SK-N-SH treated with all-trans-retinoic acid at 6 μM for 48 hours (cell line): ENCODE data around the gene DAB1.

Experiments
- ATAC-seq: fragments of 200-7000 bp; cut with Tn5 transposase; 3 replicates; pipeline ENCODE4 v1.9.1; 2020; ENCODE audit warnings: mild to moderate bottlenecking, moderate library complexity
- ARNTL ChIP-seq: fragments of 450-650 bp; formaldehyde crosslinking; IDR thresholded peaks from 2 replicates; pipeline ENCODE4 v1.5.0; 2020; ENCODE audit warnings: low read depth, mild to moderate bottlenecking, moderate library complexity, borderline replicate concordance
- BACH2 ChIP-seq: fragments of 250-450 bp; sonication (Bioruptor Pico); IDR thresholded peaks from 2 replicates; pipeline ENCODE4 v1.9.0; 2021; ENCODE audit warnings: mild to moderate bottlenecking, borderline replicate concordance
- CREB5 ChIP-seq: fragments of 250-450 bp; sonication (Bioruptor Pico); IDR thresholded peaks from 2 replicates; pipeline ENCODE4 v1.5.1; 2020; ENCODE audit warnings: low read depth, mild to moderate bottlenecking, moderate library complexity
- CSDC2 ChIP-seq: fragments of 250-450 bp; sonication (Bioruptor Pico); IDR thresholded peaks from 2 replicates; pipeline ENCODE4 v1.5.0; 2020; ENCODE audit warnings: mild to moderate bottlenecking, moderate library complexity
- ESRRG ChIP-seq: fragments of 250-450 bp; sonication (Bioruptor Pico); IDR thresholded peaks from 2 replicates; pipeline ENCODE4 v1.6.1; 2021; ENCODE audit warnings: mild to moderate bottlenecking
- ISL1 ChIP-seq: fragments of 250-450 bp; sonication (Bioruptor Pico); IDR thresholded peaks from 2 replicates; pipeline ENCODE4 v2.1.2; 2022; ENCODE audit warnings: mild to moderate bottlenecking, moderate library complexity
- OSR1 ChIP-seq: fragments of 250-450 bp; sonication (Bioruptor Pico); IDR thresholded peaks from 2 replicates; pipeline ENCODE4 v1.8.0; 2022; ENCODE audit warnings: moderate library complexity, mild to moderate bottlenecking, inconsistent platforms
- PATZ1 ChIP-seq: fragments of 250-450 bp; sonication (Bioruptor Pico); IDR thresholded peaks from 2 replicates; pipeline ENCODE4 v1.8.0; 2020; ENCODE audit warnings: mild to moderate bottlenecking, moderate library complexity, borderline replicate concordance
- POU6F1 ChIP-seq: fragments of 250-450 bp; sonication (Bioruptor Pico); IDR thresholded peaks from 2 replicates; pipeline ENCODE4 v1.8.0; 2021; ENCODE audit warnings: low read depth, mild to moderate bottlenecking, moderate library complexity, borderline replicate concordance
- PPARA ChIP-seq: fragments of 250-450 bp; sonication (Bioruptor Pico); IDR thresholded peaks from 2 replicates; pipeline ENCODE4 v1.5.0; 2020; ENCODE audit warnings: mild to moderate bottlenecking, borderline replicate concordance
- RARB ChIP-seq: fragments of 250-450 bp; sonication (Bioruptor Pico); IDR thresholded peaks from 2 replicates; pipeline ENCODE4 v1.8.0; 2021; ENCODE audit warnings: mild to moderate bottlenecking, moderate library complexity
- SNAI2 ChIP-seq: fragments of 250-450 bp; sonication (Bioruptor Pico); IDR thresholded peaks from 2 replicates; pipeline ENCODE4 v1.5.0; 2020; ENCODE audit warnings: mild to moderate bottlenecking, moderate library complexity
- TCF4 ChIP-seq: fragments of 250-450 bp; sonication (Bioruptor Pico); IDR thresholded peaks from 2 replicates; pipeline ENCODE4 v1.8.0; 2021; ENCODE audit warnings: mild to moderate bottlenecking, moderate library complexity, borderline replicate concordance
- TOX ChIP-seq: fragments of 250-450 bp; sonication (Bioruptor Pico); IDR thresholded peaks from 2 replicates; pipeline ENCODE4 v1.8.0; 2021; ENCODE audit warnings: mild to moderate bottlenecking, moderate library complexity, borderline replicate concordance
- TSHZ2 ChIP-seq: fragments of 250-450 bp; sonication (Bioruptor Pico); IDR thresholded peaks from 2 replicates; pipeline ENCODE4 v1.5.0; 2020; ENCODE audit warnings: mild to moderate bottlenecking, moderate library complexity
- ZFP3 ChIP-seq: fragments of 250-450 bp; sonication (Bioruptor Pico); IDR thresholded peaks from 2 replicates; pipeline ENCODE4 v1.5.0; 2020; ENCODE audit warnings: mild to moderate bottlenecking, moderate library complexity
- ZFP30 ChIP-seq: fragments of 450-650 bp; formaldehyde crosslinking; IDR thresholded peaks from 2 replicates; pipeline ENCODE4 v1.5.0; 2022; ENCODE audit warnings: mild to moderate bottlenecking, moderate library complexity
- ZNF565 ChIP-seq: fragments of 450-650 bp; formaldehyde crosslinking; conservative IDR thresholded peaks from 2 replicates; pipeline ENCODE4 v1.5.0; 2020; ENCODE audit warnings: low read depth, mild to moderate bottlenecking, moderate library complexity
- TF ChIP-seq, protein P1 (sequence below): fragments of 250-450 bp; sonication (Bioruptor Pico); IDR thresholded peaks from 2 replicates; pipeline ENCODE4 v1.5.1; 2021; ENCODE audit warnings: mild to moderate bottlenecking, moderate library complexity

The DAB1 gene

GRCh38 chr1:57133686-57134085, 290.2 kb downstream of the DAB1 start:
- ATAC-seq = no peak
- no peak for TF ChIP-seq SNAI2 (CRISPR knock-in tag)
- no peak for TF ChIP-seq RARB
- no peak for TF ChIP-seq TOX (CRISPR knock-in tag)
- TF ChIP-seq ZNF565 = no peak
- TF ChIP-seq ZFP30 (CRISPR knock-in tag) = no peak
- TF ChIP-seq TSHZ2 (CRISPR knock-in tag) = no peak
- no peak for TF ChIP-seq POU6F1 (CRISPR knock-in tag)
- TF ChIP-seq ARNTL (CRISPR knock-in tag) = no peak
- TF ChIP-seq, protein P1, sequence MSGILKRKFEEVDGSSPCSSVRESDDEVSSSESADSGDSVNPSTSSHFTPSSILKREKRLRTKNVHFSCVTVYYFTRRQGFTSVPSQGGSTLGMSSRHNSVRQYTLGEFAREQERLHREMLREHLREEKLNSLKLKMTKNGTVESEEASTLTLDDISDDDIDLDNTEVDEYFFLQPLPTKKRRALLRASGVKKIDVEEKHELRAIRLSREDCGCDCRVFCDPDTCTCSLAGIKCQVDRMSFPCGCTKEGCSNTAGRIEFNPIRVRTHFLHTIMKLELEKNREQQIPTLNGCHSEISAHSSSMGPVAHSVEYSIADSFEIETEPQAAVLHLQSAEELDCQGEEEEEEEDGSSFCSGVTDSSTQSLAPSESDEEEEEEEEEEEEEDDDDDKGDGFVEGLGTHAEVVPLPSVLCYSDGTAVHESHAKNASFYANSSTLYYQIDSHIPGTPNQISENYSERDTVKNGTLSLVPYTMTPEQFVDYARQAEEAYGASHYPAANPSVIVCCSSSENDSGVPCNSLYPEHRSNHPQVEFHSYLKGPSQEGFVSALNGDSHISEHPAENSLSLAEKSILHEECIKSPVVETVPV (CRISPR knock-in tag) = no peak
- TF ChIP-seq ISL1 (CRISPR knock-in tag) = no peak
- no peak for TF ChIP-seq OSR1 (CRISPR knock-in tag)
- TF ChIP-seq PATZ1 = no peak

DNA sequence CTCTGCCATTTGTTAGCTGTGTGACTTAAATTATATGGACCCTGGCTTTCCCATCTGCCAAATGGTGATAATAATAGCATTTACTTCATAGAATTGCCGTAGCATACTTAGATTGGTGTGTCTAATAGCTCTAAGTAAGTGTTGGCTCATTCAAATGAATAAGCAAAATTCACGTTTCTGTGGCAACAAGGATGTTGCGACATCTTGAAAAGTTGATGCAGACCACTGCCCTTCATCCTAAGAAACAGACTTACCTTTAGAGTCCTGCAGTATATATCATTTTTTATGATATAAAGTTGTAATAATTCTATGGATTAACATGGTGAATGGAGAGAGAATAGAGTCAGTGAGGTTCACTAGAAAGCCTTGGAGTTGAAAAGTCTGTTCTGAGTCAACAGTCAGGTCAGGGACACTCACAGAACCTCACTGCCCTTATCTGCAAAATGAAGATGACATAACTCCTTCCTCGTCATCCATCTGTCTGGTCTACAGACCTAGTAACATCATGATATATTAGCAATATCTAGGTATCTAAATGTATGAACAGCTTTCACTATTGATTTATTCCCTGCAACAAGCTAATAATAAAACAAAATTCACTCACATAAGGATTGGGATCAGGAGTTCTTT, 290.8 kb downstream of the DAB1 start:
- TF ChIP-seq RARB = no peak
- TF ChIP-seq CREB5 = no peak
- no peak for TF ChIP-seq ZFP3 (CRISPR knock-in tag)
- no peak for TF ChIP-seq ESRRG (CRISPR knock-in tag)
- TF ChIP-seq PPARA (CRISPR knock-in tag) = no peak
- no peak for TF ChIP-seq SNAI2 (CRISPR knock-in tag)
- TF ChIP-seq CSDC2 (CRISPR knock-in tag) = no peak
- no peak for TF ChIP-seq BACH2 (CRISPR knock-in tag)
- TF ChIP-seq ZNF565 = no peak
- no peak for TF ChIP-seq POU6F1 (CRISPR knock-in tag)
- TF ChIP-seq ISL1 (CRISPR knock-in tag) = no peak; the same call in 1 of the 2 replicates
- no peak for TF ChIP-seq PATZ1
- no peak for TF ChIP-seq TOX (CRISPR knock-in tag)
- no peak for TF ChIP-seq ARNTL (CRISPR knock-in tag)
- TF ChIP-seq TCF4 (CRISPR knock-in tag) = no peak
- TF ChIP-seq, protein P1 (CRISPR knock-in tag) = no peak
- no peak for TF ChIP-seq OSR1 (CRISPR knock-in tag)
- no peak for ATAC-seq
